SK-N-SH (cell line): Measurements from ENCODE around the gene DBP. TPM values are rescaled to one million over a fixed set of nuclear protein-coding genes. Genes with fewer than 3 reads are reported as not detected.

Source experiments
- CTCF ChIA-PET: fragments of 300-600, 350-600 bp; formaldehyde crosslinking; extraction: SDS; loops from one replicate; lab custom pipeline; 2021; lab: Yijun Ruan, JAX
- POLR2A ChIA-PET: fragments of 350-600 bp; sonication (Branson Sonifier 250); formaldehyde crosslinking; extraction: SDS; loops from one replicate; lab custom pipeline; 2020; ENCODE audit warnings: antibody characterized with exemption, inconsistent platforms; lab: Yijun Ruan, JAX
- DNase-seq: peaks from one replicate; pipeline ENCODE4 v3.0.0; 2012
- H2AFZ ChIP-seq: fragments of 200-600 bp; sonication (generic); 2 replicates; pipeline ENCODE4 v1.8.1; 2016; ENCODE audit warnings: antibody characterized with exemption, mild to moderate bottlenecking, low read depth
- H3F3A ChIP-seq: fragments of 200-600 bp; sonication (generic); replicated peaks from 2 replicates; pipeline ENCODE3; 2016; ENCODE audit warnings: antibody characterized with exemption, mild to moderate bottlenecking; ENCODE audit not compliant: insufficient read depth
- H3K27ac ChIP-seq, 2 experiments: fragments of 200-500 bp in 1 of 2; fragments of 200-600 bp in 1 of 2; sonication (Bioruptor generic) in 1 of 2; sonication (generic), shearing (Covaris generic) in 1 of 2; 2 replicates each; pipeline versions ENCODE4 v1.5.1 to v1.6.1; 2014 to 2016; ENCODE audit warnings: low read depth in 2 of 2, inconsistent platforms in 1 of 2, low read length in 1 of 2, mild to moderate bottlenecking in 1 of 2, mixed read lengths in 1 of 2
- H3K27me3 ChIP-seq: fragments of 200-600 bp; sonication (generic), shearing (Covaris generic); 2 replicates; pipeline ENCODE4 v1.6.1; 2016; ENCODE audit warnings: mixed run types; ENCODE audit not compliant: insufficient read depth
- H3K36me3 ChIP-seq, 2 experiments: fragments of 200-500 bp in 1 of 2; fragments of 200-600 bp in 1 of 2; sonication (Bioruptor generic) in 1 of 2; sonication (generic) in 1 of 2; replicated peaks in 1 of 2; 2 replicates each; pipeline versions ENCODE3 to v1.5.1; 2014 to 2016; ENCODE audit warnings: low read length in 1 of 2, mild to moderate bottlenecking in 1 of 2; ENCODE audit not compliant: insufficient read depth in 2 of 2, control insufficient read depth in 1 of 2
- H3K4me1 ChIP-seq, 2 experiments: fragments of 200-500 bp in 1 of 2; fragments of 200-600 bp in 1 of 2; sonication (Bioruptor generic) in 1 of 2; sonication (generic), shearing (Covaris generic) in 1 of 2; 2 replicates each; pipeline versions ENCODE4 v1.5.1 to v1.6.1; 2014 to 2016; ENCODE audit warnings: low read depth in 1 of 2, low read length in 1 of 2, mixed run types in 1 of 2; ENCODE audit not compliant: insufficient read depth in 2 of 2, control insufficient read depth in 1 of 2
- H3K4me2 ChIP-seq: fragments of 200-600 bp; sonication (generic), shearing (Covaris generic); 2 replicates; pipeline ENCODE4 v1.6.1; 2017; ENCODE audit warnings: mixed run types
- H3K4me3 ChIP-seq, 2 experiments: fragments of 200-500 bp in 1 of 2; fragments of 200-600 bp in 1 of 2; sonication (Bioruptor generic) in 1 of 2; sonication (generic), shearing (Covaris generic) in 1 of 2; 2 replicates each; pipeline versions ENCODE4 v1.5.1 to v1.8.1; 2014 to 2016; ENCODE audit warnings: low read depth in 2 of 2, inconsistent platforms in 1 of 2, low read length in 1 of 2, mild to moderate bottlenecking in 1 of 2, mixed read lengths in 1 of 2, moderate library complexity in 1 of 2
- H3K79me2 ChIP-seq: fragments of 200-600 bp; sonication (generic); 2 replicates; pipeline ENCODE4 v1.8.1; 2017; ENCODE audit warnings: mild to moderate bottlenecking; ENCODE audit not compliant: insufficient read depth
- H3K9ac ChIP-seq: fragments of 200-600 bp; sonication (generic); 2 replicates; pipeline ENCODE4 v1.6.1; 2017; ENCODE audit warnings: mixed run types
- H3K9me2 ChIP-seq: fragments of 200-600 bp; sonication (generic); 2 replicates; pipeline ENCODE4 v1.6.1; 2017; ENCODE audit warnings: mixed run types
- H3K9me3 ChIP-seq: fragments of 200-600 bp; sonication (generic); 2 replicates; pipeline ENCODE4 v1.6.1; 2017; ENCODE audit warnings: mixed run types, mild to moderate bottlenecking, moderate library complexity
- H4K20me1 ChIP-seq: fragments of 200-600 bp; sonication (generic); 2 replicates; pipeline ENCODE4 v1.6.1; 2017; ENCODE audit warnings: mild to moderate bottlenecking, mixed run types; ENCODE audit not compliant: insufficient read depth
- CTCF ChIP-seq: fragments of 200-600 bp; sonication (generic); IDR thresholded peaks from 2 replicates; pipeline ENCODE4 v1.6.1; 2017; ENCODE audit warnings: antibody characterized with exemption, mild to moderate bottlenecking, moderate library complexity
- FOSL2 ChIP-seq: IDR thresholded peaks from 2 replicates; pipeline ENCODE4 v1.4.0; 2012; ENCODE audit warnings: low read depth, mild to moderate bottlenecking, moderate library complexity, borderline replicate concordance
- FOXJ3 ChIP-seq: sonication (generic); formaldehyde crosslinking; IDR thresholded peaks from 2 replicates; pipeline ENCODE4 v1.5.1; 2020; ENCODE audit warnings: mild to moderate bottlenecking, missing genetic modification reagents
- JUND ChIP-seq: IDR thresholded peaks from 2 replicates; pipeline ENCODE4 v1.4.0; 2012
- POLR2AphosphoS5 ChIP-seq: IDR thresholded peaks from 2 replicates; pipeline ENCODE4 v1.6.1; 2012; ENCODE audit warnings: low read depth, low read length
- RCOR1 ChIP-seq: fragments of 150-350 bp; IDR thresholded peaks from 2 replicates; pipeline ENCODE4 v1.6.1; 2017; ENCODE audit warnings: antibody characterized with exemption, low read length
- SIN3A ChIP-seq: IDR thresholded peaks from 2 replicates; pipeline ENCODE4 v1.6.1; 2012; ENCODE audit warnings: low read depth, mild to moderate bottlenecking, low read length, moderate library complexity, borderline replicate concordance
- WGBS: methylation state at CpG from one replicate; pipeline ENCODE4 v1.1.6; 2017; ENCODE audit warnings: low lambda C conversion rate; 5-methylcytosine and 5-hydroxymethylcytosine counted together
- polyA plus RNA-seq, 3 experiments: library from polyadenylated mRNA; depleted of rRNA; stranded (reverse); fragments of >200 nt; gene quantifications; 2 replicates each; pipeline ENCODE4 v1.2.3, GENCODE V29; 2012
- TF ChIP-seq, protein P1 (sequence below): fragments of 150-350 bp; IDR thresholded peaks from 2 replicates; pipeline ENCODE4 v1.6.1; 2017; ENCODE audit warnings: antibody characterized with exemption, low read length, low read depth, borderline replicate concordance

The DBP gene
- polyA plus RNA-seq, 1 of the 3 experiments (the other 2 are of a cell fraction): 12.6 TPM

DNA sequence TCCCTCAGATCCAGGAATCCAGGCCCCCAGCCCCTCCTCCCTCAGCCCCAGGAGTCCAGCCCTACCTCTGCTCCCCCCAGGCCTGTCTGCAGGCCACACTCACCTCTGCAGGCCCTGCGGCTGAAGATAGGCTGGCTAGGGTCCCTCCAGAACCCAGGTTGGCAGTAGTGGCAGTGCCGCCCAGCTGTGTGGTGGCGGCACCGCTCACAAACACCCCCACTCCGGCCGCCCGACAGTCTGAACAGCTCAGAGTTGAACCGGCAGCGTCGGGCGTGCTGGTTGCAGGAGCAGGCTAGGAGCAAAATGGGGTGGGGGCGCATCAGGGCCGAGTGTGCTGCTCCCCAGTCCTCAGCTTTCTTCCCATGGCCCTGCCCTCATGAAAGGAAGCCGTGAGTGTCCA lies 27.3 kb upstream of the DBP start (continued):
- TF ChIP-seq CTCF: no peak
- no peak for TF ChIP-seq FOSL2
- no peak for TF ChIP-seq SIN3A

- CTCF ChIA-PET: interaction anchor here (0.6 to 1.1 kb wide), 2 partner anchors 11 to 13 kb away, joined by 3 read pairs; no protein-coding TSS in a partner anchor
- 74% methylated on average over 4 of the region's 4 CpGs for WGBS
Observed at GRCh38 chr19:48663667-48664066, 26.5 kb upstream of the DBP start.

More at GRCh38 chr19:48663667-48664066, 26.5 kb upstream of the DBP start:
- no peak overlapping the region for H3K4me2 ChIP-seq
- H3K27ac ChIP-seq: no peak overlapping the region
- no peak for DNase-seq
- H3K27me3 ChIP-seq: no peaks in the 10 kb centered on the region
- H3K79me2 ChIP-seq: no peaks in the 10 kb centered on the region
- TF ChIP-seq POLR2AphosphoS5 (no peak), FOSL2 (no peak), FOXJ3 (CRISPR knock-in tag) (no peak), CTCF (no peak), JUND (no peak), RCOR1 (no peak)
- TF ChIP-seq, protein P1, sequence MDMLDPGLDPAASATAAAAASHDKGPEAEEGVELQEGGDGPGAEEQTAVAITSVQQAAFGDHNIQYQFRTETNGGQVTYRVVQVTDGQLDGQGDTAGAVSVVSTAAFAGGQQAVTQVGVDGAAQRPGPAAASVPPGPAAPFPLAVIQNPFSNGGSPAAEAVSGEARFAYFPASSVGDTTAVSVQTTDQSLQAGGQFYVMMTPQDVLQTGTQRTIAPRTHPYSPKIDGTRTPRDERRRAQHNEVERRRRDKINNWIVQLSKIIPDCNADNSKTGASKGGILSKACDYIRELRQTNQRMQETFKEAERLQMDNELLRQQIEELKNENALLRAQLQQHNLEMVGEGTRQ: no peak
- no peaks in the 10 kb centered on the region for H4K20me1 ChIP-seq
- H3K9me3 ChIP-seq: no peaks in the 10 kb centered on the region
- H2AFZ ChIP-seq: no peak overlapping the region
- H3F3A ChIP-seq: no peaks in the 10 kb centered on the region
- H3K9ac ChIP-seq: no peak overlapping the region
- POLR2A ChIA-PET: no interaction called here
- no peaks in the 10 kb centered on the region for H3K36me3 ChIP-seq
- peaks cover 0 to 2% of the 10 kb centered on the region in 2 experiments; a peak in 1 of 4 replicates for H3K4me1 ChIP-seq
- H3K9me2 ChIP-seq: no peaks in the 10 kb centered on the region
- no peak overlapping the region for H3K4me3 ChIP-seq
